ENCODE data around the gene PLEKHA7.

DNA sequence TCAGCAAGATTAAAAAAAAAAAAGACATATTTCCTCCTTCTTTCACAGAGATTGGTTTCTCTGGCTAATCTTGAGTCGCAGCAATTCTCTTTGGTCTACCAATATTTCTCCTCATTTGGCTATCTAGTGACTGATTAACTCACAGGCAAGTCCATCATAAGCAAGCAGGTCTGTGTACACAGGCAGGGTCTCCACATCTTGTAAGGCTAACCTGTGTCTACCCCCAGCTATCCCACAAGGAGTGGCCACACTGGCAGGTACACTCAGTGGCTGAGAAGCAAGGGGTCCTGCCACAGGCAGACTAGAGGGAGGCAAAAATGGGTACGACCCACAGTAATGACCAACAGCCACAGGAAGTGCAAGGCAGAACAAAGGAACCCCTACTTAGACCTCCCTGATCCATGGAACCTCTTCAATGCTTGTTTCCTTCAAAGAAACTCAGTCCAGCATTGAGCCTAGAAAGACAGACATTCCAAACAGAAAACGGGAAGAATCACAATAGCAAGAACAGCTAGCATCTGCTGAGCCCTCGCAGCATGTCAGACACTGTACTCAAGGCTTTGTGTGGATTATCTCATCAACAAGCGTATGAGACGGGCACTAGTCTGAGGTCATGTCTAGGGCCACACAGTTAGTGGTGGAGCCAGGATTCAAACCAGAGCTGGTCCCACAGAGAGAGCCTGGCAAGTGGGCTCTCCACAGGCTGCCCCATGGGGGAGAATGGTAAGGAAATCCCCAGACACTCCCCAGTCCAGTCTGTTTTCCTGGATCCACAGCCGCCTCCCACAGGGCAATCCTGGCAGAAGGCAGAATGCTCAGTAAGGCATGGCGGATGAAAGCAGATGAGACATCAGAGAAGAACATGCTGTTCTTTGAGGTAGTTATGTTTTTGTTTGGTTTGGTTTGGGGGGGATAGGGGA lies 34.3 kb downstream of the PLEKHA7 start:
- no peak for TF ChIP-seq POLR2AphosphoS5 (IDR thresholded peaks at IDR 0.05; ENCODE audit: low read depth, low read length)
- no peak for TF ChIP-seq TAF1 (IDR thresholded peaks at IDR 0.05; ENCODE audit: low read depth, low read length)
- TF ChIP-seq POLR2A (IDR thresholded peaks at IDR 0.05; ENCODE audit: low read depth, low read length): no peak
- TF ChIP-seq SPI1 (IDR thresholded peaks at IDR 0.05; ENCODE audit: low read depth, low read length): no peak
- no peak for TF ChIP-seq POU2F2 (IDR thresholded peaks at IDR 0.05; ENCODE audit: low read depth, low read length)
- TF ChIP-seq PAX5 (IDR thresholded peaks at IDR 0.05; ENCODE audit: insufficient read depth, low read length, severe bottlenecking): no peak

Data from GM12891 (cell line).